SU-DHL-6 (cell line): ENCODE measurements around the gene RNGTT.
"Not testable (repeated sequence)": the region's sequence is repeated elsewhere in the genome, so short reads cannot be mapped to it uniquely, and the experiment has no call there.

Source experiments
- EZH2phosphoT487 ChIP-seq: fragments of 200-600 bp; sonication (generic), shearing (Covaris generic); conservative IDR thresholded peaks from 2 replicates; pipeline ENCODE4 v1.6.1; 2018; ENCODE audit warnings: mild to moderate bottlenecking, antibody characterized with exemption, low read length, moderate library complexity, mixed read lengths
- TF ChIP-seq, protein P1 (sequence below): fragments of 200-600 bp; sonication (generic); IDR thresholded peaks from one replicate; pipeline ENCODE4 v1.5.1; 2017; ENCODE audit warnings: antibody characterized with exemption, mild to moderate bottlenecking, low read length, moderate library complexity; ENCODE audit not compliant: insufficient read depth, poor library complexity, severe bottlenecking

DNA sequence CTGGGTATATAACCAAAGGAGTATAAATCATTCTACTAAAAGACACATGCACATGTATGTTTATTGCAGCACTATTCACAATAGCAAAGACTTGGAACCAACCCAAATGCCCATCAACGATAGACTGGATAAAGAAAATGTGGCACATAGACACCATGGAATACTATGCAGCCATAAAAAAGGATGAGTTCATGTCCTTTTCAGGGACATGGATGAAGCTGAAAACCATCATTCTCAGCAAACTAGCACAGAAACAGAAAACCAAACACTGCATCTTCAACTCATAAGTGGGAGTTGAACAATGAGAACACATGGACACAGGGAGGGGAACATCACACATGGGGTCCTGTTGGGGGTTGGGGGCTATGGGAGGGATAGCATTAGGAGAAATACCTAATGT lies 130.3 kb downstream of the RNGTT start:
- TF ChIP-seq, protein P1, sequence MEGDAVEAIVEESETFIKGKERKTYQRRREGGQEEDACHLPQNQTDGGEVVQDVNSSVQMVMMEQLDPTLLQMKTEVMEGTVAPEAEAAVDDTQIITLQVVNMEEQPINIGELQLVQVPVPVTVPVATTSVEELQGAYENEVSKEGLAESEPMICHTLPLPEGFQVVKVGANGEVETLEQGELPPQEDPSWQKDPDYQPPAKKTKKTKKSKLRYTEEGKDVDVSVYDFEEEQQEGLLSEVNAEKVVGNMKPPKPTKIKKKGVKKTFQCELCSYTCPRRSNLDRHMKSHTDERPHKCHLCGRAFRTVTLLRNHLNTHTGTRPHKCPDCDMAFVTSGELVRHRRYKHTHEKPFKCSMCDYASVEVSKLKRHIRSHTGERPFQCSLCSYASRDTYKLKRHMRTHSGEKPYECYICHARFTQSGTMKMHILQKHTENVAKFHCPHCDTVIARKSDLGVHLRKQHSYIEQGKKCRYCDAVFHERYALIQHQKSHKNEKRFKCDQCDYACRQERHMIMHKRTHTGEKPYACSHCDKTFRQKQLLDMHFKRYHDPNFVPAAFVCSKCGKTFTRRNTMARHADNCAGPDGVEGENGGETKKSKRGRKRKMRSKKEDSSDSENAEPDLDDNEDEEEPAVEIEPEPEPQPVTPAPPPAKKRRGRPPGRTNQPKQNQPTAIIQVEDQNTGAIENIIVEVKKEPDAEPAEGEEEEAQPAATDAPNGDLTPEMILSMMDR, result not testable (repeated sequence)
- not testable (repeated sequence) for TF ChIP-seq EZH2phosphoT487
